HG02981 (cell line): Measurements from ENCODE around the gene SPAG8.
A peak's percentile ranks its signal among the peaks of the same experiment; 100 is the strongest.

ENCODE experiments used
- ATAC-seq: cut with Tn5 transposase; IDR thresholded peaks from one replicate; pipeline ENCODE4 v1.9.1; 2021; ENCODE audit warnings: mild to moderate bottlenecking, moderate library complexity; ENCODE audit not compliant: unreplicated experiment

The SPAG8 gene

DNA sequence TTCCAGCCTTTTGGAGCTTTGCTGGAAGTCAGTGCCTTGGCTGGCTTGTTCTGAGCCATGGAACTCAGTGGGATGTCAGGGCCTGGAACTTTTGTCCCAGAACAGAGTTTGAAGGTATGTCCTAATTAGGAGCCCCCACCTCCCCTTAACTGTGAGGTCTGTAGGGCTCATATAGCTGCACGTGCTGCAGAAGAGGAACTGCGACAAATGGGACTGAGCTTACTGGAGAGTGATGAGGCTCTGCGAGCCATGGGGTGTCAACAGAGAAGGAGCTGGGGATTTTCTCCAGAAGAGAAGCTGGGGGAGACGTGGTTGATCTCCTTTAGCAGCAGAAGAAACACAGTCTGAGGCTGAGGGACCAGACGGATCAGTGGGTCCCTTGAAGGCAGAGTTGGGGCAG, 27.9 kb upstream of the SPAG8 start:
- ATAC-seq, result no peak

DNA sequence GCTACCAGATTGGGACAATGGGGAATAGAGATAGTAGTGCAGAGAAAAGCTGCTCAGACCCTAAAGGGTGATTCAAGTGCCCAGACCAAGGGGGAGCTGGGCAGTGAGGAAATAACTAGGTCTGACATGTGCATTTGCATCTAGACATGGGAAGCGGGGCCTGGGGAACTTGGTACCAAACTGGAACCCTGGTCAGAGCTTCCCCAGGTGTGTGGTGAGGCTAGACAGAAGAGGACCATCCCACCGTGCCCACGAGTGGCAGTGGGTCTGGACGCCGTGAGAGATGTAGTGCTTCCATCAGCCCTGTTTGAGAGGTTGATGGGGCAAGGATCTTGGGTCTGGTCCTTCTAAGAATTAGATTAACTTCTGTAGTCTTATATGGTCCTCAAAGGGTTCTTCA, 24.5 kb upstream of the SPAG8 start:
- no peak for ATAC-seq

DNA sequence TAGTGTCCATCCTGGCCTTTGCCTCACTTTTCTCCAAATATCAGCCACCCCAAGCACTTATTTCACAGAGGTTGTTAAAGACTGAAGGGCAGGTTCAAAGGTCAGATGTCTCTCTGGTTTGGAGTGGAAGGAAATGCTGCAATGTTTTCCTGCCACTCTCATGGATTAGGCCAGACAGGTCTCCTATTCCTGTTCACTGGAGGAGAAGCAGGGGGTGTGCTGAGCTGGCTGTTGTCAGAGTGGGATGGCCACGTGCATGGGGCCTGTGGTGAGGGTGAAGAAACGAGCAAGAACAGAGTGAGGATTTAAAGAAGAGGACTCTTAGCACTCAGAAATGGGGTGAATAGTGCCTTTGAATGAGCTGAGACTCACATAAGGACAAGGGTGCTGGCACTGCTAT, 23.7 kb upstream of the SPAG8 start:
- no peak for ATAC-seq

DNA sequence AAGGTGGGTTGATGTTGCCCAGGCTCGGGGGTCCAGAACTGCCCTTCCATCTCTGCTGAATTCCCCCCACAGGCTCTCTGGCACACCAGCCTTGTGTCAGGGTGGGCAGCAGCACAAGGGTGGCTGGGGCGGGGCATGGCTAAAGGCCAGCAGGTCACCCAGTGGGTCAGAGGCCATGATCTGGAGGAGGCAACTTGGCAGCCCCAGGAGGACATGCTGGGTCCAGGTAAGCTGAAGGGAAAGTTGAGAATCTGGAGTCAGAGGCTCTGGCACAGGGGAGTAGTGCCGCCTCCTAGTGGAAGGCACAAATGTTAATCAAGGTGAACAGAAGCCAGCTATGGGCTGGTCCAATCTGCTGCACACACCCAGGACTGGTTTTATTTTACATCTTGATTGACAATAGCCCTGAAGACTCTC, 23.2 kb upstream of the SPAG8 start:
- no peak for ATAC-seq

DNA sequence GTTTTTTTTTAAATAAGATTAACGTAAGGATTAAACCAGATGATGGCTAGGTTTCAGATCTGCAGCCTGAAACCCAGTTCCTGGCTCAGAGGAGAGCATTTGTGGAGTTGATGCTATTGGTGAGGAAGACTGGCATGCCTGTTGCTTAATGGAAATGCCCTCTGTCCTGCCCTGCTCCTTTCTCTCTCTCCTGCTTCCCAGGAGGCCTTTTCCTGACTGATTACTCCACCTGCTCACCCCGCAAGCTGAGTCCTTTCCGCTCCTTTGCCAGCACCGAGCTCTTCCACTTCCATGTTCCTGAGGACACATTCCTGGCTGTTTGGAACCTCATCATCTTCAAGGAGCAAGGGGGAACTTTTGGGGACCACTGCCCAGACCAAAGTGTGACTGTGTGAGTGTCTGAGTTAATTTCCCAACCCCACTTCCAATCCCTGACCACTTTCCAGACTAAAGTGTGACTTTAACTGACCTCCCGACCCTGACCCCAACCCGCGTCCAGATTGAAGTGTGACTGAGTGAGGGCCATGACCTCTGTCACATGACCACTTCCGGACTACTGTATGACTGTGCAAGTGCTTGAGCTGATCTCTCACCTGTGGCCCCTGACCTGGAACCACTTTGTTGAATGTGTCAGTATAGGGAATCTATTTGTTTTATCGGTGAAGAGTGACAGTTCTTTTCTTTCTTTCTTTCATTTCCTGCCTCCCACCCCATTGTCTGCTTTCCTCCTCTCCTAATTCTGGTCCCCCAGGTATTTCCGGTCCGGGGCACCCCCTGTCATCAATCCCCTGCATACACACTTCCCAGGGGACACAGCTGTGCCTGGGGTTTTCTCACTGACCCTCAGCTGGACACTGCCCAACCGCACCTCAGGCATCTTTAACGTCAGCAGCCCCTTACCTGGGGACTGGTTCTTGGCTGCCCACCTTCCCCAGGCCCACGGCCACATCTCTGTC, 22.5 kb upstream of the SPAG8 start:
- ATAC-seq, result no peak

DNA sequence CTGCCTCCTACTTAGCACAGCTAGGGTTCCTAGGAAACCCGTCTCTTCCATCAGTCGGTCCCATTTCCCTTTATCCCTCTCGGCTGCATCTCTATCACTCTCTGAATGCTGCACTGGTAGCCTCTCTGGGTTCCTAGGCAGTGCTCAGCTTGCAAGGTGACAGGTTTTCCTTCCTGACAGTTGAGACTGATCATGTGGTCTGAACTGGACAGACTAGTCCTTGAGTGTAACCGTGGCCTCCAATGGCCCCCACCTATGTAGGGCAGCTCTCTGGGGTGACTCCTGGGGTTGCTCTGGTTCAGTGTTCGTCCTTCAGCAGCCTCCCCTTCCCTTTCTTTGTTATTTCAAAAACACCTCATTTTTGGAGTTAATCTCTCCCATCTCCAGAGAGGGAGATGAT, 20.8 kb upstream of the SPAG8 start:
- ATAC-seq, result no peak

DNA sequence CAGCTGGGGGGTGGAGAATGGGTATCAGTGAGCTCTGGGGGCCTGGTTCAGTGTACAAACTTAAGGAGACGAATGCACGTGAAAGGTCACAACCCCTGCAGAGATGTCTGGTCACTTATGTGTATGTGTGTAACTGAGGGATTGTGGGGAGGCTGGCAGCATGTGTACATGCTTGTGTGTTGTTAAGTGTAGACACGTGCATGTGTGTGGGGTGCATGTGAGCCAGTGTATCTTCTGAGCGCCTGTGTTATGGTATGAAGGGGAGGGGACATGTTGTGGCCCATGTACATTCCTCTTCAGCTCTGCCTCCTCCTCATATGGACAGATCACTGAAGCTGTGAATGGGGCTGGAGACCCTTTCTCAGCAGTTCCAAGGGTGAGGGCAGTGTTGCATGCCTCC, 19.0 kb upstream of the SPAG8 start:
- no peak for ATAC-seq

DNA sequence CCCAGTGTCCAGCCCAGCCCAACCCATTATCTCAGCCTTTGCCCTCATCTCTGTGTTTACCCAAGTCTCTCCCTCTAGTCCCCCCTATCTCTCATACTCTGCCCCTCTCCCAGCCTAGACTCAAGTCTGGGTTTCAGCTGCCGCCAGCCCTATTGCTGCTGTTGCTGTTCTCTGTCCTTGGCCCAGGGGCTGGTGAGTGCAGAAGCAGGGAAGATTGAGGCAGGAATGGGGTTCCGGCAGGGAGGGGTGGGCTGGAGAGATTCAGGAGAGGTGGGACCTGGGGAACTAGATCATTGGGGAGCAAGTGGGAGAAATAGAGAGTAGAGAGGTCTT, 17.7 kb upstream of the SPAG8 start:
- no peak for ATAC-seq

DNA sequence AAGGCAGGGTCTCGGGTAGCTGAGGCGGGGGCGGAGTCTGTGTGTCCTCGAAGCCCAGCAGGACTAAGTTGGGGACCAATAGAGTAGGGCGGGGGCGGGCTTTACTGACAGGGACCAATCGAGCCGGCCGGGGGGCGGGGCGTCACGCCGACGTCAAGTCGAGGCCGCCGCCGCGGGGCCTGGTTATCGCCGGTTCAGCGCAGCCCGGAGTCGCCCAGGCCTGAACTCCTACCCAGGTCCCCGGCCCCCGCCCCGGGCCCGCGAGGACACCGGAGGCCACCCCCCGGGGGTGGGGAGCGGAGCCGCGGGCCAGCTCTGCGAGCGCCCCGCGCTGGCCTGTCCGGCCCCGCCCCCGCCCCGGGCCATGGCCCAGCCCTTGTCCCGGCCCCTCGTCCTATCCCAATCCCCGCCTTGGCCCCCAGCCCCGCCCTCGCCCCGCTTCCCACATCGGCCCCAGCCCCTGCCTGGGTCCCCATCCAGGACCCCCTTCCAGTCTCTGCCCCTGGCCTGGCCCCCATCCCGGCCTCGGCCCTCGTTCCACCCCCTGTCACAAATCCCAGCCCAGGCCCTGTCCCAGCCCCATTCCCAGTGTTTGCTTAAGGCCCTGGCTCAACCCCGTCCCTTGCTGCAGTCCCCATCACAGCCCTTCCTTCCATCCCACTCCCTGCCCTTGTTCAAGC, 17.2 kb upstream of the SPAG8 start, which contains the start of gene TMEM8B:
Gene TMEM8B (plus strand): TSS at position 145 of the 680 bp plus-strand sequence. CDS start 220 bp downstream, at position 365.
- ATAC-seq, result peak; percentile 73

DNA sequence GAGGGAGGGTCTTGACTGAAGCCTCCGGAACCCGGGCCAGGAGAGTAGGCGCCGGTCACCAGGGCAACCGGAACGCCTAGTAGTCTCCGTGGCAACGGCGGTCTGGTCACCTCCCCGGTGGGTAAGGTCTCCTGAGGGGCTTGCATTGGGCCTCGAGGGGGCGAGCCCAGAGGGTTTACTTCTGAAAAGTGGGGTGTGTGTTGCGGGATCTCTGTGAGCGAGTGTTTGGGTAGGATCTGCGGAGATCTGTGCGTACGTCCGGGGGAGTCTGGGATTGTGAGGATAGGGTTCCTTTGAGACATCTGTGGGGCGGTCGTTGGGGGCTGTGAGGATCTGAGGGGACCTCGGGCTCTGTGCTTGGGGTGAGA, 16.6 kb upstream of the SPAG8 start, which contains the start of gene FAM221B:
Gene FAM221B (minus strand): TSS at position 17 of the 368 bp plus-strand sequence. CDS start 2,571 bp downstream, outside the sequence.
- ATAC-seq, result peak; percentile 11

DNA sequence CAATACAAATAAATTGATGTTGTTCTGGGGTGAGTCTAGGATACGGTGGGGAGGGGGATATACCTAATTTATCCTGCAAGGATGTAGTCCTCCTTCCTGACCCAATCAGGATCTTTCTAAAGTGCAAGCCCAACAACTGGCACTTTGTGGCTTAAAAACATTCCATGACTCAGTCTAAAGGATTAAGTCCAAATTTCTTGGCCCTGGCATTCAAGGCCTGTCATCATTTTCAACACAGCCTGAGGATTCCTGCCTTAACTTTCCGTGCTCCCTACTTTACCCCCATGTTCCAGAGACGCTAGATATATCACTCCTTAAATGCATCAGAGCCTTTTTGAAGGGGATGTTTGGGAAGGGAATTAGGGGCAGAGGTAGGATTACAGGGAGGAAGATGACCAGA, 15.4 kb upstream of the SPAG8 start:
- no peak for ATAC-seq

DNA sequence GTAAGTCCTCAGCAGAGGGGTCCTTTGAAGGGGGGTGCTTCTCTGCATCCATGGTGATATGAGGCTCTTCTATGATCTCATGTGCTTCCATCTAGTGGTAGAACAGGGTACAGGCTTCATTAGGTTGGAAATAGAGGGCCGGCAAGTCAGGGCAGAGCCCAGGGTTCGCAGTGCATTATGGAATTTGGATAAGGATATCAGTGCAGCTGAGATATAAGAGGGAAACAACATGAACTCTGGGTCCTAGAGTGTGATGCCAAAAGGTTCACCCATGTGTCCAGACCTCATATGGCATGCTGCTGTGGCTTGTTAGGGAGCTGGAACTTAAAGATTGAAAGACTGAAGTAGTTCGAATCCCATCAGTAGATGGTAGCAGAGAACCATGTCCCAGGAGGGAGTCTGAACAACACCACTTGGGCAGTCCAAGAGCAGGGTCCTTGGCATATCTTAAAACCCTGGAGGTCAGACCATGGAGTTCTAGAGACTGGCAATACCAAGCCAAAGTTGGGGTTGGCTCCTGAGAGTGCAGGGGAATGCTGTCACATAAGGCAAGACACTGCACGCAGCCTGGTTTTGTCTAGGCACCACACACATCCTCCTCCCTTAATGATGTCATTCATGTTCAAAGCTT, 14.1 kb upstream of the SPAG8 start:
- ATAC-seq, result peak; percentile 33

DNA sequence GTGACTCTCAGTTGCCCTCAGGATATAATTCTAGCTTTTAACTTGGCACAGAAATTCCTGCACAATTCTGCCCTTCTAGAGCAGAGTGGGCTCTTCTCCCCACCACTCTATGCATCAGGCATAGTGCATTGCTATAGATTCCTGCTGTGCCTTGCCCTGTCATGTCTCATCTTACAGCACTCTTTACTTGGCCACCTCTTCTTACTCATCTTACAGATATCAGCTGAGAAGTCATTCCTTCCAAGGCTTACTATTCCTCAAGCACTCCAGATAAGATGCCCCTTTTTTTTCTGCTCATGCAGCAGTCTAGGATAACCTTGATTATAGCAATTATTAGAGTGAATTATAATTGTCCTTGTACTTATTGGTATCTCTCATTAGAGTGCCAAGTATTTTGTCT, 10.9 kb upstream of the SPAG8 start:
- ATAC-seq, result no peak

DNA sequence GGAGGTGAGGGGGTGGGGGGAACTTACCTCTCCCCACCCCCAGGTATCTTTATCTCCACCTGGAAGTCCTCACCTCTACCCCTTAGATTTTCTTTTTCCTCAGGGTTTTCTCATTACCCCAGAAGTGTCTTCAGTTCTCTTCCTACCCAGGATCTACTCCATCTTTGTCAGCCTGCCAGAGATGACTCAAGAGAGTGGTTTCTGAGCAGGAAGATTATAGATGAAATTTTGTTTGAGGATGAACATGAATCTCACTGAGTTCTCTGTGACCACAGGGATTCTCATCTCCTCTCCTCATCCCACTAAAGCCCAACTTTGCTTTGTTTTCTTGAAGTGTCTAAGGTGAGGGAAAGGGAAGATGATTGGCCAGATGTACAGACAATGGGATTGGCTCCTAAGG, 8.0 kb upstream of the SPAG8 start:
- no peak for ATAC-seq

DNA sequence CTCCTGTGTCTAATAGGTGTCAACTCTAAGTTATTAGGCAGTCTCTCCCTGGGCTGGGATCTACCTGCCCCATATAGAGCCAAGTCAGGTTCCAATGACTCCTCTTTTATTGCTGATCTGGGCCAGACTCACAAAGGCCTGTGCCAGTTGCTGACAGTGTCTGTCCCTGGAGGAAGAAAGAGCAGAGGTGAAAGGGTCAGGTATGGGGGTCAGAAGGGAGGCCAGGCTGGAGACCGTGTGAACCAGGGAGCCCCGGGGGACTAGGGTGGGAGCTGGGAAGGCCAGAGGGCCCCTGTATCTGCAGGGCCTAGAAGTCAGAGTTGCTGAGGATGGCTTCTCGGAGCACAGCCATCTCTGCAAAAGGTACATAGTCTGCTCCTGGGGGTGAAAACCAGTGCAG, 6.3 kb upstream of the SPAG8 start:
- ATAC-seq, result no peak

DNA sequence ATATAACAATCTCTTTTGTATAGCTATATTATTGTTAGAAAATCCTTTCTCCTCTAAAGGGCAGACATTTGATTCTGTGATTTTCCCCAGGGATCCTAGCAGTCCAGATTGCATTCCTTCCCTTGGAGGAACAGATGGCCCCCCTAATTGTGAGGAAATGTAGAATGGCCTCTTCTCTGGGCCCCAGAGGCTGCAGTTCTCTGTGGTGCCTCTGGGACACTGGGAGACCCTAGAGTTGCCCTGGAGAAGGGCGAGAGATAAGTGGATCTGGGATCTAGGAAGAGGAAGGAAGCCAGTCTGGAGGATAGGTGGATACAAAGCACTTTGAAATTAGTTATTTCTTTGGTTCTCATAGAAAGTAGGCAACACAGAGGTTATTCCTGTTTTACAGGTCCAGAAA, 4.6 kb upstream of the SPAG8 start:
- no peak for ATAC-seq

DNA sequence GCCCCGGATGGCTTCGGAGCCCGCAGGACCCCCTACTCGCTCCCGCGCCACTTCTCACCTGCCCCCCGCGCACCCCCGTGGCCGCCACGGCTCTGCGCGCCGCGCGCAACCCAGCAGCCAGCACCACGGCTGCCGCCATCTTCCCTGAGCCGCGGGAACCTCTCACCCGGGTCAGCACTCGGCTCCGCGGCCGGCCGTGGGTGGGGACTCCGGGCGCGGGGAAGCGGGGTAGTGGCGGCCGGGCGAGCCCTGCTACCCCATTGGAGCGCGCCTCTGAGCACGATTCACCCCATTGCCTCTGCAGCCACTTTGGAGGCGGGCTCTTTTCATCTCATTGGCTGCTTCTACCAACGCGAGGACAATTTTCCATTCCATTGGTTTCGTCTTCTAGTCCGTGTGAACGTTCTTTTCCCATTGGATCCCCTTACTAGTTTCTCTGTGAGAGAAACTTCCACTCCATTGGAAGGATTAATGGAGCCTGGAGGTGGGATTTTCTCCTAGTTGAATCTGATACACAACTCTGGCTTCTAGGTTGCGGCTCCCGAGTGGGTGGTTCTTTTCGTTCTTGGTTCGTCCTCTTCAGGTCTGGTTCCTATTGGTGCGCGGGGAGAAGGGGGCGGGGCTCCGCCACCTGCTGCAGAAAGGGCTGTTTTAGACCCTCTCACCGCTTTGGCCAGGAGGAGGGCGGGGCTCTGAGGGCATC, 2.9 kb upstream of the SPAG8 start, which contains the start of gene HINT2:
Gene HINT2 (minus strand): TSS at position 202 of the 703 bp plus-strand sequence. CDS start 63 bp downstream, at position 139.
- ATAC-seq, result peak; percentile 66

DNA sequence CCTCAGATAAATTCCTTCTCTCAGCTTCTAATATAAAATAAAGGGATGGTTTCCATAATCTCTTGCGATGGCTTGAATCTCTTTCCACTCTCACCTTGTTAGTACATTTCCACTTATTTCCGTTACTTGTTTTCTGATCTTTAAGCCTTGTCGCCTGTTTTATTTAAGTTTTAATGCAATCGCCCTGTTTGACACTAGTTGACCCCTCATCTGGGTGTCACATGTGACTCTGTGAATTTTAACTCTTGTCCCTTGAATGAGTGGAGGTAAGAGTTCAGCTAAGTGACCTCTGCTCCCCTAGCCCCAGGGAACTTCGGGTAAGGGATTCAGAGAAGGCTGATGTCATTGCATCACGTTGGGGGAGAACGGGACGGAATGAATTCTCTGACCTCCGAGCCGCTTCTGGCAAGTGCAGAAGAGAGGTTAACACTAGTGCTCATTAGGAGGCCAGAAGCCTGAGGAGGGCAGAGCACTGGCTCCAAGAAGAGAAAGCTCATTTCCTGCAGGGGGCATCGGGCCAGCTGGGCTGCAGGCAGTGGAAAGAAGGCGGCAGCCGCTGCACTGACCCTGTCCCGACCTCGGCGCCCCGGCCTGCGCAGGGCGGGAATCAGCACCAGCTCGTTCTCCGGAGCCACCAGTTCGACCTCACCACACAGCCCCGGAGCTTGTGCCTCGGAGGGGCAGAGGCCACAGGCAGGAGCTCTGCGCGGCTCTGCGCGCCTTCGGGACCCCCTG, 2.2 kb upstream of the SPAG8 start:
- ATAC-seq, result peak; percentile 15

DNA sequence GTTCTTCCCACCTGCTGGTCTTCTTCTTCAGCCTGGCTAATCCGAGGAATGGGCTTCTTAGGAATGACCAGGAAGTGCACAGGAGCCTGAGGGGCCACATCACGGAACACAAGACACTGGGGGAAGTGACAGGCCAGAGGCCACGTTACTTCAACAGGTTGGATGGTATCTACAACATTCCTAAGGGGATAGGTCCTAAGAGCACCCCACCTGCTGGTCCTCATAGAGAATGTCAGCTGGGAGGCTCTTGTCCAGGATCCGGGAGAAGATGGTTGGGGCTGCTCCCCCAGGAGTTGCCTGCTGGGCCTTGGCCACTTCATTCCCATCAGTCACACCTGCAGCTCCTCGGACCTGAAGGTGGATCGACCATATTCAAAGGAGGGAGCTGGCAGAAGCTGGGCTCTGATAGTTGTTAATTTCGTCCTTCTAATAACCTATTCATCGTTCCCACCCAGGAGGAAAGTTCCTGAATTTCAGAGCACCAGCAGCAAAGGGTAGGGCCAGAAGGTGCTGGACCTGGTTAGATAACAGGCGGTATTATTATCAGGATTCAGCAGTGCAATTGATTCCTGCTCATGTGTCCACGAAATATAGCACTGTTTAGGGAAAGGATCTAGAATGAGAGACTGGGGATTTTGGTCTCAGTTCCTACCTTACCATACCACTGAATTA, 1.5 kb upstream of the SPAG8 start:
- no peak for ATAC-seq
